NB4 (cell line): ENCODE measurements around the gene ZNF207.

Source experiments
- CTCF ChIP-seq: IDR thresholded peaks from one replicate; pipeline ENCODE4 v1.5.1; 2012; ENCODE audit warnings: low read depth, low read length
- MAX ChIP-seq: IDR thresholded peaks from 2 replicates; pipeline ENCODE4 v1.6.1; 2011; ENCODE audit warnings: low read depth, low read length

GRCh38 chr17:32302037-32302436 is 47.9 kb upstream of the ZNF207 start:
- TF ChIP-seq MAX (no peak), CTCF (no peak)
